Esophagus squamous epithelium (tissue), 5 donors: Measurements from ENCODE around the gene IL3RA. TPM values are rescaled to one million over a fixed set of nuclear protein-coding genes. Genes with fewer than 3 reads are reported as not detected.
"Not testable (repeated sequence)": the region's sequence is repeated elsewhere in the genome, so short reads cannot be mapped to it uniquely, and the experiment has no call there.

Source experiments
- DNase-seq: peaks from one replicate; lab custom pipeline; 2025; lab: John Stamatoyannopoulos, UW
- H3K27ac ChIP-seq, 4 donors: fragments of 200-600 bp; sonication (generic); one replicate each; pipeline ENCODE4 v1.5.1; 2016 to 2019; ENCODE audit warnings: mild to moderate bottlenecking in 1 of 4
- H3K27me3 ChIP-seq, 4 donors: fragments of 200-600 bp; sonication (generic); 1 replicate in 3 of 4; 2 replicates in 1 of 4; pipeline versions ENCODE4 v1.5.1 to v1.6.0; 2017 to 2021; ENCODE audit warnings: antibody characterized with exemption in 1 of 4
- H3K36me3 ChIP-seq, 3 donors: fragments of 200-600 bp; sonication (generic); one replicate each; pipeline ENCODE4 v1.5.1; 2016 to 2019
- H3K4me1 ChIP-seq, 3 donors: fragments of 200-600 bp; sonication (generic); one replicate each; pipeline ENCODE4 v1.5.1; 2017 to 2019
- H3K4me3 ChIP-seq, 4 donors: fragments of 200-600 bp; sonication (generic); 1 replicate in 3 of 4; 2 replicates in 1 of 4; pipeline ENCODE4 v1.5.1; 2016 to 2019; ENCODE audit warnings: mild to moderate bottlenecking in 2 of 4, moderate library complexity in 1 of 4
- H3K9me3 ChIP-seq, 3 donors: fragments of 200-600 bp; sonication (generic); one replicate each; pipeline ENCODE4 v1.5.1; 2016 to 2019
- CTCF ChIP-seq, 6 experiments: fragments of 450-650 bp in 4 of 6; fragments of 200-600 bp in 2 of 6; sonication (generic) in 2 of 6; IDR thresholded peaks; one replicate each; pipeline ENCODE4 v1.5.1; 2016 to 2019; ENCODE audit warnings: antibody characterized with exemption in 6 of 6, mild to moderate bottlenecking in 4 of 6, moderate library complexity in 4 of 6
- POLR2A ChIP-seq, 4 donors: fragments of 450-650 bp; IDR thresholded peaks; one replicate each; pipeline ENCODE4 v1.6.1; 2017; ENCODE audit warnings: antibody characterized with exemption in 4 of 4, mild to moderate bottlenecking in 4 of 4, moderate library complexity in 3 of 4
- WGBS, 2 donors: methylation state at CpG; one replicate each; pipeline ENCODE4 v1.1.5; 2018; 5-methylcytosine and 5-hydroxymethylcytosine counted together
- intact Hi-C: fragments of 100-400 bp; cut with DNase I; formaldehyde crosslinking; loops from one replicate; pipeline ENCODE4 v1.15.0; 2022
- total RNA-seq, 4 donors: library from RNA; depleted of rRNA; stranded (reverse); fragments of >200 nt; gene quantifications; one replicate each; pipeline ENCODE4 v1.1.0, GENCODE V29; 2016
- donor health status: DM: yes; HTN: yes; CAD: no.

IL3RA gene
- total RNA-seq, 4 donors from 2014 or later = 0.92 to 12.3 (median 5.9) TPM; not detected in 1

- no peak for TF ChIP-seq CTCF (IDR thresholded peaks at IDR 0.05)
- no peak for TF ChIP-seq POLR2A (IDR thresholded peaks at IDR 0.05)
- H3K9me3 ChIP-seq = peaks cover 0 to 9% (median 3%) of the 10 kb centered on the region in 3 donors
- no peaks in the 10 kb centered on the region for H3K4me1 ChIP-seq
- H3K36me3 ChIP-seq = no peaks in the 10 kb centered on the region
- H3K27me3 ChIP-seq = no peaks in the 10 kb centered on the region
- no peak for DNase-seq
- intact Hi-C loops = no loop called here
- no peak overlapping the region for H3K4me3 ChIP-seq
- no peak overlapping the region for H3K27ac ChIP-seq
- 83 to 92% methylated on average over 14 to 15 of the region's 15 CpGs for WGBS, 2 donors
Measured at GRCh38 chrX:1306909-1307625, 29.5 kb upstream of the IL3RA start.

- TF ChIP-seq CTCF (IDR thresholded peaks at IDR 0.05) = no peak
- TF ChIP-seq POLR2A (IDR thresholded peaks at IDR 0.05) = no peak
- Histone ChIP-seq H3K27ac (no peak overlapping the region), H3K9me3 (peaks cover 0 to 9% (median 3%) of the 10 kb centered on the region in 3 donors), H3K27me3 (no peaks in the 10 kb centered on the region), H3K4me3 (no peak overlapping the region), H3K4me1 (no peaks in the 10 kb centered on the region), H3K36me3 (no peaks in the 10 kb centered on the region)
- no peak for DNase-seq
- 72 to 86% methylated on average over 8 to 10 of the region's 10 CpGs for WGBS, 2 donors
- intact Hi-C loops = no loop called here
Measured at GRCh38 chrX:1307626-1308340, 28.8 kb upstream of the IL3RA start.

GRCh38 chrX:1308476-1308875 lies 28.1 kb upstream of the IL3RA start:
- TF ChIP-seq CTCF (IDR thresholded peaks at IDR 0.05) = no peak
- TF ChIP-seq POLR2A (IDR thresholded peaks at IDR 0.05) = no peak
- intact Hi-C loops = no loop called here
- Histone ChIP-seq H3K27ac (no peak overlapping the region), H3K27me3 (no peaks in the 10 kb centered on the region), H3K4me3 (no peak overlapping the region), H3K4me1 (no peaks in the 10 kb centered on the region), H3K36me3 (no peaks in the 10 kb centered on the region), H3K9me3 (peaks cover 0 to 9% (median 3%) of the 10 kb centered on the region in 3 donors)
- no peak for DNase-seq
- WGBS, 2 donors = 82 to 86% methylated on average over 6 to 8 of the region's 8 CpGs

GRCh38 chrX:1308917-1309316 lies 27.7 kb upstream of the IL3RA start:
- H3K9me3 ChIP-seq, H3K36me3 ChIP-seq, H3K4me1 ChIP-seq, intact Hi-C loops, H3K27ac ChIP-seq, DNase-seq, H3K27me3 ChIP-seq, H3K4me3 ChIP-seq: not testable (repeated sequence)
- WGBS, 2 donors = 79 to 85% methylated on average over 9 to 11 of the region's 12 CpGs

- Histone ChIP-seq H3K4me3 (no peak overlapping the region), H3K4me1 (no peaks in the 10 kb centered on the region), H3K36me3 (no peaks in the 10 kb centered on the region), H3K27ac (no peak overlapping the region), H3K27me3 (no peaks in the 10 kb centered on the region), H3K9me3 (no peaks in the 10 kb centered on the region)
- WGBS, 2 donors = 77 to 78% methylated on average over 7 of the region's 7 CpGs
- TF ChIP-seq CTCF (IDR thresholded peaks at IDR 0.05) (no peak), POLR2A (IDR thresholded peaks at IDR 0.05) (no peak)
- no peak for DNase-seq
- intact Hi-C loops = no loop called here
Measured at GRCh38 chrX:1313788-1314187, 22.8 kb upstream of the IL3RA start.
